Activated naive CD4-positive, alpha-beta T cell treated with anti-CD3 and anti-CD28 coated beads, Interleukin-2, amount 10 ng/mL, durations not matched to agents 7 days and 5 days (primary cell): ENCODE data around the gene PPP1R13B.

Experiments used
- CTCF ChIA-PET: fragments of 350-600 bp; sonication (Branson Sonifier 250); formaldehyde crosslinking; loops from one replicate; lab custom pipeline; 2021; ENCODE audit warnings: antibody characterized with exemption; lab: Charles Lee
- DNase-seq: peaks from one replicate; pipeline ENCODE4 v3.0.0-alpha.2; 2020
- H3K27ac Mint-ChIP-seq: one replicate; pipeline ENCODE4 v1.8.0; 2021; ENCODE audit warnings: mild to moderate bottlenecking, moderate library complexity, mixed read lengths
- H3K27me3 Mint-ChIP-seq: one replicate; pipeline ENCODE4 v1.8.0; 2021; ENCODE audit warnings: mild to moderate bottlenecking, mixed read lengths
- H3K36me3 Mint-ChIP-seq: one replicate; pipeline ENCODE4 v1.8.0; 2021; ENCODE audit warnings: mixed read lengths
- H3K4me1 Mint-ChIP-seq: one replicate; pipeline ENCODE4 v1.8.0; 2021; ENCODE audit warnings: mixed read lengths
- H3K4me3 Mint-ChIP-seq: one replicate; pipeline ENCODE4 v1.8.0; 2021; ENCODE audit warnings: mild to moderate bottlenecking, moderate library complexity, mixed read lengths
- H3K9me3 Mint-ChIP-seq: one replicate; pipeline ENCODE4 v1.8.0; 2021; ENCODE audit warnings: mixed read lengths

Gene PPP1R13B

GRCh38 chr14:103731916-103732867, 115.2 kb downstream of the PPP1R13B start:
- no peaks in the 10 kb centered on the region for H3K4me1 Mint-ChIP-seq
- H3K4me3 Mint-ChIP-seq: no peak overlapping the region
- H3K9me3 Mint-ChIP-seq: no peaks in the 10 kb centered on the region
- H3K27me3 Mint-ChIP-seq: no peaks in the 10 kb centered on the region
- DNase-seq: no peak
- no peak overlapping the region for H3K27ac Mint-ChIP-seq
- H3K36me3 Mint-ChIP-seq: peaks cover 6% of the 10 kb centered on the region
- CTCF ChIA-PET: interaction anchor here (0.9 kb wide), 1 partner anchor 73 kb away, joined by 3 read pairs; no protein-coding TSS in a partner anchor

- Mint-ChIP-seq H3K9me3 (no peaks in the 10 kb centered on the region), H3K27ac (no peak overlapping the region), H3K4me1 (no peaks in the 10 kb centered on the region), H3K4me3 (no peak overlapping the region), H3K36me3 (peaks cover 6% of the 10 kb centered on the region), H3K27me3 (no peaks in the 10 kb centered on the region)
- DNase-seq: no peak
- CTCF ChIA-PET: no interaction called here
These were observed 115.9 kb downstream of the PPP1R13B start for GRCh38 chr14:103731481-103731880.

- H3K27me3 Mint-ChIP-seq: no peaks in the 10 kb centered on the region
- H3K4me1 Mint-ChIP-seq: no peaks in the 10 kb centered on the region
- H3K9me3 Mint-ChIP-seq: no peaks in the 10 kb centered on the region
- no peak for DNase-seq
- CTCF ChIA-PET: no interaction called here
- no peak overlapping the region for H3K27ac Mint-ChIP-seq
- H3K36me3 Mint-ChIP-seq: peaks cover 6% of the 10 kb centered on the region
- H3K4me3 Mint-ChIP-seq: no peak overlapping the region
These were observed 116.8 kb downstream of the PPP1R13B start for GRCh38 chr14:103730490-103731035.

- no peaks in the 10 kb centered on the region for H3K9me3 Mint-ChIP-seq
- no peak overlapping the region for H3K27ac Mint-ChIP-seq
These were observed 117.6 kb downstream of the PPP1R13B start for GRCh38 chr14:103729496-103730448.

GRCh38 chr14:103728721-103729120, 118.7 kb downstream of the PPP1R13B start:
- no peak overlapping the region for H3K27ac Mint-ChIP-seq
- H3K27me3 Mint-ChIP-seq: no peaks in the 10 kb centered on the region
- H3K4me3 Mint-ChIP-seq: no peak overlapping the region
- no peaks in the 10 kb centered on the region for H3K4me1 Mint-ChIP-seq
- CTCF ChIA-PET: no interaction called here
- DNase-seq: no peak
- no peaks in the 10 kb centered on the region for H3K9me3 Mint-ChIP-seq
- H3K36me3 Mint-ChIP-seq: peaks cover 5% of the 10 kb centered on the region

More at GRCh38 chr14:103729496-103730448, 117.6 kb downstream of the PPP1R13B start:
- no peak overlapping the region for H3K4me3 Mint-ChIP-seq
- no peaks in the 10 kb centered on the region for H3K4me1 Mint-ChIP-seq
- H3K36me3 Mint-ChIP-seq: peaks cover 6% of the 10 kb centered on the region
- CTCF ChIA-PET: no interaction called here
- no peaks in the 10 kb centered on the region for H3K27me3 Mint-ChIP-seq
- DNase-seq: no peak

- H3K27me3 Mint-ChIP-seq: no peaks in the 10 kb centered on the region
- CTCF ChIA-PET: no interaction called here
- no peaks in the 10 kb centered on the region for H3K9me3 Mint-ChIP-seq
- H3K4me1 Mint-ChIP-seq: no peaks in the 10 kb centered on the region
- DNase-seq: no peak
- no peak overlapping the region for H3K27ac Mint-ChIP-seq
- H3K36me3 Mint-ChIP-seq: peaks cover 5% of the 10 kb centered on the region
- no peak overlapping the region for H3K4me3 Mint-ChIP-seq
These were observed 119.2 kb downstream of the PPP1R13B start for GRCh38 chr14:103728141-103728540.

GRCh38 chr14:103727313-103727980, 119.9 kb downstream of the PPP1R13B start:
- DNase-seq: no peak
- no peaks in the 10 kb centered on the region for H3K27me3 Mint-ChIP-seq
- no peak overlapping the region for H3K27ac Mint-ChIP-seq
- H3K9me3 Mint-ChIP-seq: no peaks in the 10 kb centered on the region
- peaks cover 1% of the 10 kb centered on the region for H3K36me3 Mint-ChIP-seq
- H3K4me3 Mint-ChIP-seq: no peak overlapping the region
- H3K4me1 Mint-ChIP-seq: no peaks in the 10 kb centered on the region
- CTCF ChIA-PET: no interaction called here

GRCh38 chr14:103726474-103726873, 120.9 kb downstream of the PPP1R13B start:
- no peak overlapping the region for H3K27ac Mint-ChIP-seq
- no peaks in the 10 kb centered on the region for H3K4me1 Mint-ChIP-seq
- CTCF ChIA-PET: no interaction called here
- H3K9me3 Mint-ChIP-seq: no peaks in the 10 kb centered on the region
- H3K4me3 Mint-ChIP-seq: no peak overlapping the region
- DNase-seq: no peak
- H3K27me3 Mint-ChIP-seq: no peaks in the 10 kb centered on the region
- H3K36me3 Mint-ChIP-seq: peaks cover 1% of the 10 kb centered on the region

- no peaks in the 10 kb centered on the region for H3K27me3 Mint-ChIP-seq
- H3K4me3 Mint-ChIP-seq: no peak overlapping the region
- no peaks in the 10 kb centered on the region for H3K4me1 Mint-ChIP-seq
- H3K27ac Mint-ChIP-seq: no peak overlapping the region
- CTCF ChIA-PET: no interaction called here
- H3K9me3 Mint-ChIP-seq: no peaks in the 10 kb centered on the region
- peaks cover 1% of the 10 kb centered on the region for H3K36me3 Mint-ChIP-seq
- no peak for DNase-seq
These were observed 121.5 kb downstream of the PPP1R13B start for GRCh38 chr14:103725739-103726395.

GRCh38 chr14:103725001-103725682, 122.2 kb downstream of the PPP1R13B start:
- H3K27me3 Mint-ChIP-seq: no peaks in the 10 kb centered on the region
- no peak for DNase-seq
- H3K36me3 Mint-ChIP-seq: peaks cover 1% of the 10 kb centered on the region
- H3K4me3 Mint-ChIP-seq: no peak overlapping the region
- H3K9me3 Mint-ChIP-seq: no peaks in the 10 kb centered on the region
- CTCF ChIA-PET: no interaction called here
- no peak overlapping the region for H3K27ac Mint-ChIP-seq
- H3K4me1 Mint-ChIP-seq: peaks cover 2% of the 10 kb centered on the region

GRCh38 chr14:103724116-103724515, 123.3 kb downstream of the PPP1R13B start:
- H3K27ac Mint-ChIP-seq: no peak overlapping the region
- no peaks in the 10 kb centered on the region for H3K27me3 Mint-ChIP-seq
- H3K4me1 Mint-ChIP-seq: peaks cover 12% of the 10 kb centered on the region
- no peak for DNase-seq
- H3K4me3 Mint-ChIP-seq: no peak overlapping the region
- no peaks in the 10 kb centered on the region for H3K36me3 Mint-ChIP-seq
- H3K9me3 Mint-ChIP-seq: no peaks in the 10 kb centered on the region
- CTCF ChIA-PET: no interaction called here

GRCh38 chr14:103723748-103724081, 123.7 kb downstream of the PPP1R13B start:
- H3K9me3 Mint-ChIP-seq: no peaks in the 10 kb centered on the region
- no peak overlapping the region for H3K4me3 Mint-ChIP-seq
- DNase-seq: no peak
- CTCF ChIA-PET: no interaction called here
- H3K4me1 Mint-ChIP-seq: peaks cover 16% of the 10 kb centered on the region
- no peaks in the 10 kb centered on the region for H3K27me3 Mint-ChIP-seq
- H3K27ac Mint-ChIP-seq: no peak overlapping the region
- no peaks in the 10 kb centered on the region for H3K36me3 Mint-ChIP-seq
